Umbilical cord (tissue), 2 donors: ENCODE measurements around the gene ACACB. TPM values are rescaled to one million over a fixed set of nuclear protein-coding genes. Genes with fewer than 3 reads are reported as not detected.

Experiments used
- DNase-seq: peaks from one replicate; pipeline ENCODE4 v3.0.0-alpha.2; 2015; ENCODE audit warnings: low spot score
- total RNA-seq: library from RNA; depleted of rRNA; stranded (reverse); fragments of >200 nt; gene quantifications from one replicate; pipeline ENCODE4 v1.2.3, GENCODE V29; 2014; ENCODE audit warnings: low replicate concordance; ENCODE audit not compliant: insufficient read depth

ACACB gene
- total RNA-seq, 1 donor from 2014 or later = 27.9 TPM

GRCh38 chr12:109109746-109110350, 6.5 kb upstream of the ACACB start:
- DNase-seq = no peak

- peak; percentile 96 for DNase-seq
Observed at GRCh38 chr12:109110988-109111495, 5.3 kb upstream of the ACACB start.

- no peak for DNase-seq
Observed at GRCh38 chr12:109112720-109113465, 3.5 kb upstream of the ACACB start.

- no peak for DNase-seq
Observed at GRCh38 chr12:109113661-109114321, 2.6 kb upstream of the ACACB start.

GRCh38 chr12:109114644-109115043, 1.7 kb upstream of the ACACB start:
- no peak for DNase-seq

- no peak for DNase-seq
Observed at GRCh38 chr12:109115404-109115757, 1.0 kb upstream of the ACACB start.

GRCh38 chr12:109116611-109116949, 193 bp downstream of the ACACB start:
- DNase-seq = no peak

- no peak for DNase-seq
Observed at GRCh38 chr12:109120095-109120494, 3.7 kb downstream of the ACACB start.

GRCh38 chr12:109120557-109120956, 4.2 kb downstream of the ACACB start:
- DNase-seq = no peak

- DNase-seq = no peak
Observed at GRCh38 chr12:109121346-109121880, 5.0 kb downstream of the ACACB start.

- DNase-seq = no peak
Observed at GRCh38 chr12:109124878-109125648, 8.7 kb downstream of the ACACB start.

- no peak for DNase-seq
Observed at GRCh38 chr12:109125791-109126190, 9.4 kb downstream of the ACACB start.

GRCh38 chr12:109126784-109127183, 10.4 kb downstream of the ACACB start:
- DNase-seq = peak; percentile 51

GRCh38 chr12:109127533-109128242, 11.3 kb downstream of the ACACB start:
- DNase-seq = no peak

GRCh38 chr12:109130297-109131153, 14.1 kb downstream of the ACACB start:
- DNase-seq = no peak

- no peak for DNase-seq
Observed at GRCh38 chr12:109131154-109132050, 15.0 kb downstream of the ACACB start.

GRCh38 chr12:109134186-109134917, 18.0 kb downstream of the ACACB start:
- DNase-seq = no peak

GRCh38 chr12:109137055-109137454, 20.7 kb downstream of the ACACB start:
- no peak for DNase-seq
